Right kidney (tissue), 1 donor: ENCODE results near the gene RAD51B.
"Not testable (repeated sequence)": the region's sequence is repeated elsewhere in the genome, so short reads cannot be mapped to it uniquely, and the experiment has no call there.

Source experiments
- DNase-seq: peaks from one replicate; pipeline ENCODE4 v3.0.0-alpha.2; 2016

RAD51B gene

DNA sequence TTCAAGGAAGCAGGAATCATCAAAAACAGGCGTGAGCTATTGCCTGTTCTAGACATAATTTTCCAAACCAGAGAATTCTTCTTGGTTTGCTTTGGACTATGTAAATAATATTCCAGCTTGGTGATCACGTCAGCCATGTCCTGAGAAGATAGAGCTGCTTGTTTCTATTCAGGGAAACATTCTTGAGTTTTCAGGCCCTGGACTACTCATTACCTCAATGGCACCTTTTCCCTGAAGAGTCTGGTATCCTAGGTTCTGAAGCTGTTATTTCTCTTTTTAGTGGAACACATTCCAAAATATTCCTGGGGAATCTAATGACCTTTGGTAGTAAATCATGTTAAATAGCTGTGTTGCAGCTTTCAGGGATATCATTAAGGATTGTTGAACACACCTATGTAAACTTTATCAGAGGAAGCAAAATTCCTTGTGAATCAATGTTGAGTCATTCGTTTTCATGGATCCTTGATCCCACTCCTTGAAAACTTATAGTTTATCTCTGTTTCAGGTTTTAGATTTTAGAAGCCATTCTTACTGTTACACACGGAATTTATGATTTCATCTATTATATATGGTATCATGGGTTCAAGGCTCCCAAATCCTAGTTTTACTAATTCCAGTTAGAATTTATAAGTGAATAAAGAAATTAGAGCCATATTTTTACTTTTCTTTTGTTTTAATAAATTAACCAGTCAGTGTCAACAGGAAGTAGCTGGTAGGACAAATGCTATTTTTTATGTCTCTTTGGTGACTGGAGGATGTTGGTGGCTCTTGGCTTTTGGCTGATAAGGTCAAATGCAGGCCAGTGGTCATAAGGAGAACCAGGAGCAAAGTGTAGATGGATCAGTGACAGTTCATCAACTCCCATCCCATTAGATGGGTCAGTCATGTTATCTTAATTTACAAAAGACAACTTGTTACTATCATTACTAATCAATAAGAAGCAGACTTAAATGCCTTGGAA is 593.2 kb downstream of the RAD51B start:
- no peak for DNase-seq

DNA sequence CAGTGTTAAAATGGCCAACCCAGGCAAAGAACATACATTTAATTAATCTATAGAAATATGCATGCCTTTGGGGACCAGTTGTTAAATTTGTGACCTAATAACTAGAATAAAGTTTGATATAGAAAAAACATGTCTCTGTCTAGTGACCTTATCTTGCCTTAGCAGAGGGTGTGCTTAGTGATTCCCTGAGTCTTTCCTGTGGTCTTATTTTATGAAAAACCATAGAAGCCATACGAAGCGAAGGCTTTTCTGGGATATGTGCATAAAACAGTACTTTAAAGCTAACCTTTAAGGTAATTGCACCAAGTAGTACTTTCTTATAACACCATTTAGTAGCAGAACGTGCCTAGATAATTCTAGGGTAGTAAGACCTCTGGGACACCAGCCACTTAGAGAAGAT is 593.9 kb downstream of the RAD51B start:
- DNase-seq, result no peak

DNA sequence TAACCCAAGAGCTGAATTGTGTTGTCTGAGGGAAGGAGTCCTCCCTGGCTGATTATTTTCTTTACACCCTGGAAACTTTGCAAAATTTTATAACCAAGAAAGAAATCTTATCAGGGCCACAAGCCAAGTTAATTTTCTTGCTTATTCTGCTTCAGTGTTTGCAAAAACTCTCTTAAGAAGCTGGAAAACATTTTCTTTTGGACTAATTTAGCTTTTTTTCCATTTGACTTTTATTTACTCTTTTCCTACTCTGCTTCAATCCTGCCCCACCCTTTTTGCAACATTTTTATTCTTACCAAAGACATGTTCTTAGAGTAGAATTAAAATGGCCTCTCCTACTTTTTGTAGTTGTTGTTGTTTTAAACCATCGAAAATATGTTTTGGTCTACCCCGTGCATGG is 594.5 kb downstream of the RAD51B start:
- no peak for DNase-seq

DNA sequence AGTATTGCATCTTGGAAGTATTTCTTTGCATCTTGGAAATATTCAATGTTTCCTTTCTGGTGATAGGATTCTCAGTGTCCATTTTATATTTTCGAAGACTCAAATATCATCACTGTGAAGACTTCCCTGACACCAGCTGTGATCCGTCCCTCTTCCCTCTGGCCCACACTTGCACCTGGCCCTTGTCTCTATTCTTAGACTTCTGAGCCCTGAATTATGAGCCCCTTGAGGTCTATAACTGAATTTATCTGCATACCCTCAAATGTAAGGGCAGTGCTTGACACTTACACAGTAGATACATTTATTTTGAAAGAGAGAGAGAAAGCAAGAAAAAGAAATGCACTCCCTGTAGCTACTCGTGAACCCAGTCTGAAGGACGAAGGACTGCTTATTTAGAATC is 596.6 kb downstream of the RAD51B start:
- DNase-seq, result no peak

DNA sequence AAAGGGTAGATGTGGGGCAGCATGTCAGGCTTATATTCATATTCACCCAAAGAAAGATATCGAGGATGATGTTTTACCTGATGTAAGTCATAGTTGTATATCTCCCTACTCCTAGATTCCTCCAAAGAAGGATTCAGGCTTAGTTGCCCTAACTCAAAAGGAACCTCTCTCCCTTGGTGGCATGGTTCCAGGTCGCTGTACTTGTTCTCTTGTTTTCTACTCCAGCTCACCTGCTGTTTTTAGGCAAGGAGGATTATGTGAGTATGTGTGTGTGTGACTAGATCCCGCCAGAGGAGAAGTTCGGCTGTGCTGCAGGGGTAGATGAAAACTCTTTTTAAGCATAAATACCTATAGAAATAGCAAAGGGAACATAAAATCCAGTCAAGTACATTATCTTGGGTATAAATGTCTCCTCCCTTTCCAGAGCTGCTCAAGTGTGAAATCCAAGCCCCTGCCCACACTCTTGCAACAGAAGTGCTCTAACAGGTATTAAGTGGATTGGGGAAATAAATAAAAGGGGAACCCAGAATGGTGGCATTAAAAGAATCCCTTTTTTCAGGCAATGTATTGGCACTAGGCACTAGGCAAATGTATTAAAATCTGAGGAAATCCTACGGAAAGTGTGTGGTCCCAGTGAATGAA is 597.6 kb downstream of the RAD51B start:
- DNase-seq, result no peak

DNA sequence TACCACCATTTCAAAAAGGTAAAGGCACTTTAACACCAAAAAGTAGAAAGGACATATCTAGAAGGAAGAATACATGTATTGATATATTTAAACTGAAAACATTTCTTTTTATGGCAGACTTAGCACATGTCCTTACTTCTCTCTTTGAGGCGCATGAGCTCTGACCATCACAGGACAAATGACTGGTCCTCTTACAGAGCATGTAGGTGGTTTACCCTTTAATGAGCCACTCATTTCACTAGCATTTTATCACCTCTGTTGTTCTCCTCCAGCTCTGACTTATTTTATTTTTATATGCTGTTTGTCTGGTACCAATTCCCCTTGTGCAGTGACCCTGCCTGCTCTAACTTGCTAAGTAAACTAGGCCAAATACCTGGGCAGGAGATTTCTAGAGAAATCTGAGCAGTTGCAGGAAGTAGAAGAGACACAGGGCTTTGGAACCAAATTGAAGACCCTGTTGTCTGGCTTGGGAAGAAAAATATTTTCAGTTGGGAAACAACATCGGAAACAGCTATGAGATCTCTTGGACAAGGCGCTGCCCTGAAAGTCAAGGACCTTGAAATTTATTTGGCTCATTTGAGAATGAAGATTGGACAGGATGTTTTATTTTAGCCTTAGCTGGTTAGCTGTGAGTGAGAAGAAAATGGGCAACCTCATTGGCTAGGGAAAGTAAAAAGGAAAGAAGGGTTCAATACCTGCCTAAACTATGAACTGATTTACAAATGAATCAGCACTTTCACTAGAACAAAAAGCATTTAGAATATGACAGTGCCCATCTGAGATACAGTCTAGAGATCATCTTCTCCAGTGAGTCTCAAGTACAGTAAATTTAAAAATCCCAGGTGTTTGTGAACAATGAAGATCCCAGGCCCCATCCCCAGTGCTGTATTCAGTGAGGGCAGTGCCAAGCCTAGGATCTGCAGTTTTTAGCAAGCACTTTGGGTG is 598.9 kb downstream of the RAD51B start:
- DNase-seq, result no peak

DNA sequence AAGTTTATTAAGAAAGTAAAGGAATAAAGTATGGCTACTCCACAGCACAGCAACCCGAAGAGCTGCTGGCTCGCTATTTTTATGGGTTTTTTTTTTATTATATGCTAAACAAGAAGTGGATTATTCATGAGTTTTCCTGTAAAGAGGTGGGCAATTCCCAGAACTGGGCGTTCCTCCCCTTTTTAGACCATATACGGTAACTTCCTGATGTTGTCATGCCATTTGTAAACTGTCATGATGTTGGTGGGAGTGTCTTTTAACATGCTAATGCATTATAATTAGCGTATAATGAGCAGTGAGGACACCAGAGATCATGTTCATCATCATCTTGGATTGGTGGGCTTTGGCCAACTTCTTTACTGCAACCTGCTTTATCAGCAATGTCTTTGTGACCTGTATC is 600.8 kb downstream of the RAD51B start:
- DNase-seq, result no peak

DNA sequence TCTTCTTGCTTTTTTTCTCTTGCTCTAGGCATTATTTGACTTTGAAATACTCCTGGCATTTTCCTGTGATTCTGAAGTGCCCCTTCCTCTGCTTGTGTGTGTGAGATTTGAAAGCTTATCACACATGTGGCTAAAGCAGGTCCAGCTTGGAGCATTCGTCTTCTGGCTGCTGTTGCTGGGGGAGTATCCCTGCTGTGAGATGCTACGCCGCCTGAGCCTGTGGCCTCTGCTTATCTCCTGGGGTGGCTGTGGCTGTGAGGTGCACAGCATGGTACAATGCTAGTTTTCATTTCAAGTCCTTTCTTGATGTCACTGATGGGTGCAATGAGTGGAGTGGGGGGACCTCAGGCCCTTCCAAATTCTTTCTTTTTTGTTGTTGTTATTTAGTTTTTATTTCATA is 601.5 kb downstream of the RAD51B start:
- DNase-seq, result no peak

DNA sequence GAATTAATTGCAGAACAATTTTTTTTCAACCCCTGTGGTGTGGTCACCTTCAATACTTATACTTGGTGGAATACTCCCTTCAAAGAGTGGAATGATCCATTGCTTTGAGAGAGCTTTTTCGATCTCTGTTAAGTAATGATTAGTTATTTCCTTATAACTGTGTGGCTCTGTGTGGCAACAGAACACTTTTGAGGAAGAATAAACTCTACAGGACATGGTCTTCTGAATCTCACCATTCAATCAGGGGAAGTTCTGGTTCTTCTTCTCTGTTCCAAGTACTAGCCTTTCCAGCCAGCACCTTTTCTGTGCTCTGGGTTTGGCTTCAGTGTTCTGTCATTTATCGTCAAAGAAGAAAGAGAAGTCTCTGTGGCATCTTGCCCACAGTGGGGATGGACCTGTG is 604.1 kb downstream of the RAD51B start:
- DNase-seq, result no peak

DNA sequence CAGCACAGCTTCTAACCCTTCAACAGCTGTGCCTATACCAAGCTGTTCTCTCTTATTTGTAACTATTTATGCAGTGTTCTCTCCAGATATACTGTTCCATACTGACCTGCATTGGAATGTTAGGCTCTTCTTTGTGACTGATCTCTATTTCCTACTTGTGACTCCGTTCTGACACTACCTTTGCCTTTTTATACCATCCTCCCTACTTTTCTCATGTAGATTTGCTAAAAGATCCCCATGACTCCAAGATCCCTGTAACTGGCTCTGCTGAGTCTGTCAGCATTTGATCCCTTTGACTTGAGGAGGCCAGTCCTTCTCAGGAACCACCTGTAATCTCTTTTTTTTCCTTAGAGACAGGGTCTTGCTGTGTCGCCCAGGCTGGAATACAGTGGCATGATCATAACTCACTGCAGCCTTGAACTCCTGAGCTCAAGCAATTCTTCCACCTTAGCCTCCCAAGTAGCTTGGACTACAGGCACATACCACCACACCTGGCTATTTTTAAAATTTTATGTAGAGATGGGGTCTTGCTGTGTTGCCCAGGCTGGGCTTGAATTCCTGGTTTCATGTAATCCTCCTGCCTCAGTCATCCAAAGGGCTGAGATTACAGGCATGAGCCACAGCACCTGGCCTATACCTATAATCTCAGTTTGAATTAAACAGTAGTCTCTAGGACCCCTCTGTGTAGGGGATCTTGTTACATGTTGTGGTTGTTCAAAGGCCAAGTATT is 605.0 kb downstream of the RAD51B start:
- no peak for DNase-seq

DNA sequence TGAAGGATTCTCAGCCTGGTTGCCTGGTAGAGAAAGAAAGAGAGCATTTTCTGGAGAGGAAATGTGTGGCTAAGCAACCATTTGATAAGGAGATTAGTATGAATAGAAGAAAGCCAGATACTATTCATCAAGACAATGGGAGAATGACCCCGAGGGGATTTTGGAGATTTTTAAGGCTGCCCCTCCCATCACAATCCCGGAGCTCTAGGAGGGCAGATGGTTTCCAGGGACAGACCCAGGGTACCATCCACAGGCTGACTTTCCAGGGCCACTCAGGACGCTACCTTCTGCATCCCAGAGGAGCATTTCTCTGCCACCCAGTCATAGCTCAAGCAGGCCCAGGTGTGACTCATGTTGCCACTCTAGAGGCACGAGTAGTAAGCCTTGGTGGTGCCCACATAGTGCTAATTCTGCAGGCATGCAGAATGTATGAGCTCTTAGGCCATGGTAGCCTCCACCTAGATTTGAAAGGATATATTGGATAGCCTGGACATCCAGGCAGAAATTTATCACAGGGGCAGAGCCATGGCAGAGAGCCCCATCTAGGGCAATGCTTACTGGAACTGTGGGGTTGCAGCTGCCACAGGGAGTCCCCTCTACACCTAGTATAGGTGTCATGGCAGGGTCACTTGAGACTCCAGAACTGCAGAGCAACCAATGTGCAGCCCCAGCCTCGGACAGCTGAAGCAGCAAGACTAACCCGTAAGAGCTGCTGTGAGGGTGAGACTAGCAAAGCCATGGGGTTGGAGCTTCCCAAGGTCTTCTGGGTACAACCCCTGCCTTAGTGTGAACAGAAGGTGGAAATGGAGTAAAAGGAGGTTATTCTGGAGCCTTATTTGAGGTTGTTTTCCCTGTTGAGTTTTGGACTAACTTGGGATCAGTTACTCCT is 607.3 kb downstream of the RAD51B start:
- no peak for DNase-seq

DNA sequence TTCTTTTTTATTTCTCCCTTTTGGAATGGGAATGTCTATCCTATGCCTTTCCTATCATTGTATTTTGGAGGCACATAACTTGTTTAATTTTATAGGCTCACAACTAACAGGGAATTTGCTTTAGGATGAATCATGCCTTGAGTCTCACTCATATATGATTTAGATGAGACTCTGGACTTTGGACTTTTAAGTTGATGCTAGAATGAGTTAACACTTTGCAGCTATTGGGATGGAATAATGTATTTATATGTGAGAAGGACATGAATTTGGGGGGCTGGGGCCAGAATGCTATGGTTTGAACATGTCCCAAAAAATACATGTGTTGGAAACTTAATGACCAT is 607.9 kb downstream of the RAD51B start:
- no peak for DNase-seq

DNA sequence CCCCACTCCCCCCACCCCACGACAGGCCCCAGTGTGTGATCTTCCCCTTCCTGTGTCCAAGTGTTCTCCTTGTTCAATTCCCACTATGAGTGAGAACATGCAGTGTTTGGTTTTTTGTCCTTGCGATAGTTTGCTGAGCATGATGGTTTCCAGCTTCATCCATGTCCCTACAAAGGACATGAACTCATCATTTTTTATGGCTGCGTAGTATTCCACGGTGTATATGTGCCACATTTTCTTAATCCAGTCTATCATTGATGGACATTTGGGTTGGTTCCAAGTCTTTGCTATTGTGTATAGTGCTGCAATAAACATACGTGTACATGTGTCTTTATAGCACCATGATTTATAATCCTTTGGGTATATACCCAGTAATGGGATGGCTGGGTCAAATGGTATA is 609.3 kb downstream of the RAD51B start:
- DNase-seq, result not testable (repeated sequence)

DNA sequence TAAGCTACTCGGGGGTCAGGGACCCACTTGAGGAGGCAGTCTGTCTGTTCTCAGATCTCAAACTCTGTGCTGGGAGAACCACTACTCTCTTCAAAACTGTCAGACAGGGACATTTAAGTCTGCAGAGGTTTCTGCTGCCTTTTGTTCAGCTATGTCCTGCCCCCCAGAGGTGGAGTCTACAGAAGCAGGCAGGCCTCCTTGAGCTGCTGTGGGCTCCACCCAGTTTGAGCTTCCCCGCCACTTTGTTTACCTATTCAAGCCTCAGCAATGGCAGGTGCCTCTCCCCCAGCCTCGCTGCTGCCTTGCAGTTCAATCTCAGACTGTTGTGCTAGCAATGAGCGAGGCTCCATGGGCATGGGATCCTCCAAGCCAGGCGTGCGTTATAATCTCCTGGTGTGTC is 614.6 kb downstream of the RAD51B start:
- DNase-seq, result not testable (repeated sequence)

DNA sequence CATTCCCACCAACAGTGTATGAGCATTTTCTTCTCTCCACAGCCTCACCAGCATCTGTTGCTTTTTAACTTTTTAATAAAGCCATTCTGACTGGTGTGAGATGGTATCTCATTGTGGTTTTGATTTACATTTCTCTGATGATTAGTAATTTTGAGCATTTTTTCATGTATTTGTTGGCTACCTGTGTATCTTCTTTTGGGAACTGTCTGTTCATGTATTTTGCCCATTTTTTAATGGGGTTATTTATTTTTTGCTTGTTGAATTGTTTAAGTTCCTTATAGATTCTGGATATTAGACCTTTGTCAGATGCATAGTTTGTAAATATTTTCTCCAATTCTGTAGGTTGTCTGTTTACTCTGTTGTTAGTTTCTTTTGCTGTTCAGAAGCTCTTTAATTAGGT is 616.1 kb downstream of the RAD51B start:
- DNase-seq, result not testable (repeated sequence)

DNA sequence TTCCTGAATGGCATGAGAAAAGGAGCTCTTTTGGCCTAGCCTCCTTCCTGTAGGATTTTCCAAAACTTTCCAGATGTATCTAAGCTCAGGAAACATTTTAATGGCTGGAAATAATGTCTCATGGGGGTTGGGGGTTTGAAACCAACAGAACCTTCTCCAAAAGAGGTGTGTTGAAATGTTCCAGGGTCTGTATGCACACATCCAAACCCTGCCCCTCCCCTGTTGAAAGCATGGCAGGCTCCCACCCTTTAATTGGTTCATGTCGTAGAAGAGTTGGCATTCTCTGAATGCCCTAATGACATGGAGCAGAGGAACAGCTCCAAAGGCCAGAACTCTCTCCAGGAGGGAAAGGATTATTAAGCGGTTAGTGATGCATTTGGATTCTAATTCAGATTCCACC is 620.1 kb downstream of the RAD51B start:
- DNase-seq, result no peak

DNA sequence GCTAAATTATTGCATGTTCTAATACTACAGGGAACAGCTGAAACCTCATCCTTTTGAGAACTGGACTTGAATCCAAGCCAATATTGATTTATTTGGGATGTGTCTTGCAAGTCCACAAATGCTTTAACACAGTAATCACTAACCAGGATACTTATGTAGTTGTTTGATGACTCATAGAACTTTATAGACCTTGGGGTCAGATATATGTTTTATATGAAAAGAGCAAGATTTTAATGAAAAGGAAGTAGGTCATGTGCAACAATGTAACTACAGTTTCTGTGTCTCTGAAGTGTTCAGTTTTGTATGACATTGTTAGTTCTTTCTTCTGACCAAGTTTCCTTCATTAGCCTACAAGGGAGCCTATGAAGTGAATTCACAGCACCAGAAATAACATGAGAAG is 621.2 kb downstream of the RAD51B start:
- no peak for DNase-seq

DNA sequence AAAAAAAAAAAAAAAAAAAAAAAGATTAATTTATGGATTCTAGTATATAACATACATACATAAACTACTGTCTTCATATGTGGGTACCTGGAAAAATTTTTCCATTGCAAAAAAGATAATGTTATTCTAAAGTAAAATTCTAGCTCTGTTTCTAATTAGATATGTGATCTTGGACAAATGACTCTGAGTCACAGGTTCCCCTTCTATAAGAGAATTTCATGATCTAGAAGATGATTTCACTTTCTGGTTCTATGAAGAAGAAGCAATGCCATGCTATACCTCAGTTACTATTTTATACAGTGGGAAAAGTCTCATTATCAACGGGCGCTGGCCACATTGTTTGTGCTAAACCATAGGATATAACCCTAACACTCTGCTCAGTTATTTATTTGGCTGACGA is 622.0 kb downstream of the RAD51B start:
- no peak for DNase-seq

DNA sequence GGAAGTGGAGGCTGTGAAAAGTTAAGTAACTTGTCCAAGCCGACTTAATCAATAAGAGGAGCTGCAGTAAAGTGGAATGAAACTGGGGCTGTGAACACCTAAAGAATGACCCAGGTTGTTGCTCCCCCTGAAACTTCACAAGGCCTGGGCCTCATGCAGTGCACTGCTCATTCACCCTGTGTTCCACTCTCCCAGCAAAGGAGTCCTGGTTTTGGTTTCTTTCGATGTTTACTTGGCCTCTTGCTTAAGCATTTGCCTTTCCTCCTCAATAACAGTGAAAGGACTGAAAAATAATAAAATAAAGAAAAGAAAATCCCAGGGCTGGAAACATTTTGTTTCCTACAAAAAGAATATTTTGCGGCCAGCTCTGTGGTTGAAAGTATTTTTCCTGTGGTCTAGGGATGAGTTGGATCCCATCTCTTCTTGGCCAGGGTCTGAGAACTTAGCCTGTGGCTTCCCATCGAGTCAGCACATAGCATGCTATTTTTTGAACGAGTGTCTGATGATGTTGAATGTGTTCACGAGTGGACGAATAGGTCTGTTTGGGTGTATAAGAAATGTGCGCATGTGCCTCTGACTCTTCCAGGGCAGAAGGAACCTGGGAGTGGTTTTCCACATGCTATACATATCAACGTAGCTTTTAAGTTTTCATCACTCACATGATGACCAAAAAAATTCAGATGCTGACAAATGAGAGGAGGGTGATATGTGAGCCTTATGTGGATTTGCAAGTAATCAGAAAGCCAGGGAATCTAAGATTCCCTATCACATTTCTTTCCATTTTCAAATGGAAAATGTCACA is 623.5 kb downstream of the RAD51B start:
- DNase-seq, result no peak
